H9 (cell line): ENCODE data around the gene RNASEL. TPM values are rescaled to one million over a fixed set of nuclear protein-coding genes. Genes with fewer than 3 reads are reported as not detected.

ENCODE experiments used
- DNase-seq: peaks from one replicate; pipeline ENCODE4 v3.0.0-alpha.2; 2017
- H2AFZ ChIP-seq: one replicate; pipeline ENCODE4 v1.6.1; 2013; ENCODE audit warnings: mild to moderate bottlenecking, low read length, control low read depth, moderate library complexity
- H2AK5ac ChIP-seq: 2 replicates; pipeline ENCODE4 v1.6.1; 2013; ENCODE audit warnings: low read length, control low read depth, mixed read lengths; ENCODE audit not compliant: insufficient read length
- H2BK120ac ChIP-seq: one replicate; pipeline ENCODE4 v1.6.1; 2013; ENCODE audit warnings: low read depth, mild to moderate bottlenecking, low read length, control low read depth, inconsistent platforms; ENCODE audit not compliant: poor library complexity, severe bottlenecking
- H2BK12ac ChIP-seq: 2 replicates; pipeline ENCODE4 v1.6.1; 2013; ENCODE audit warnings: low read length, control low read depth, mixed read lengths, low read depth; ENCODE audit not compliant: insufficient read length
- H2BK15ac ChIP-seq: 2 replicates; pipeline ENCODE4 v1.6.1; 2013; ENCODE audit warnings: low read depth, low read length, control low read depth
- H2BK20ac ChIP-seq: one replicate; pipeline ENCODE4 v1.6.1; 2013; ENCODE audit warnings: low read depth, mild to moderate bottlenecking, low read length, control low read depth, inconsistent platforms; ENCODE audit not compliant: poor library complexity, severe bottlenecking
- H2BK5ac ChIP-seq: 2 replicates; pipeline ENCODE4 v1.6.1; 2013; ENCODE audit warnings: low read length, control low read depth, mixed read lengths; ENCODE audit not compliant: insufficient read length
- H3K14ac ChIP-seq: 2 replicates; pipeline ENCODE4 v1.6.1; 2013; ENCODE audit warnings: low read length, control low read depth; ENCODE audit not compliant: insufficient read depth
- H3K18ac ChIP-seq: 2 replicates; pipeline ENCODE4 v1.6.1; 2013; ENCODE audit warnings: low read depth, mild to moderate bottlenecking, mixed read lengths, low read length, control low read depth; ENCODE audit not compliant: insufficient read length
- H3K23ac ChIP-seq: 2 replicates; pipeline ENCODE4 v1.6.1; 2013; ENCODE audit warnings: low read length, control low read depth, mixed read lengths, low read depth; ENCODE audit not compliant: insufficient read length
- H3K23me2 ChIP-seq: 2 replicates; pipeline ENCODE4 v1.6.1; 2013; ENCODE audit warnings: low read depth, mild to moderate bottlenecking, mixed read lengths, low read length, control low read depth; ENCODE audit not compliant: insufficient read length, poor library complexity, severe bottlenecking
- H3K27ac ChIP-seq: 2 replicates; pipeline ENCODE4 v1.5.1; 2013; ENCODE audit warnings: low read length, control low read depth, mixed read lengths, low read depth; ENCODE audit not compliant: insufficient read length
- H3K27me3 ChIP-seq: 2 replicates; pipeline ENCODE4 v1.6.1; 2013; ENCODE audit warnings: low read length, control low read depth, inconsistent platforms; ENCODE audit not compliant: insufficient read depth
- H3K4ac ChIP-seq: 2 replicates; pipeline ENCODE4 v1.6.1; 2013; ENCODE audit warnings: low read depth, mild to moderate bottlenecking, control low read depth, inconsistent platforms, low read length, moderate library complexity
- H3K4me1 ChIP-seq: 2 replicates; pipeline ENCODE4 v1.6.1; 2013; ENCODE audit warnings: low read length, control low read depth, inconsistent platforms; ENCODE audit not compliant: insufficient read depth
- H3K4me2 ChIP-seq: 2 replicates; pipeline ENCODE4 v1.6.1; 2013; ENCODE audit warnings: low read length, control low read depth, mixed read lengths; ENCODE audit not compliant: insufficient read length, insufficient read depth
- H3K56ac ChIP-seq: 2 replicates; pipeline ENCODE4 v1.6.1; 2013; ENCODE audit warnings: low read depth, mild to moderate bottlenecking, mixed read lengths, low read length, control low read depth; ENCODE audit not compliant: insufficient read length
- H3K79me1 ChIP-seq: 2 replicates; pipeline ENCODE4 v1.6.1; 2013; ENCODE audit warnings: low read depth, mild to moderate bottlenecking, moderate library complexity, low read length, control low read depth, inconsistent platforms; ENCODE audit not compliant: insufficient read depth, poor library complexity, severe bottlenecking
- H3K79me2 ChIP-seq: 2 replicates; pipeline ENCODE4 v1.6.1; 2013; ENCODE audit warnings: low read length, control low read depth, inconsistent platforms; ENCODE audit not compliant: insufficient read depth
- H3K9ac ChIP-seq: 2 replicates; pipeline ENCODE4 v1.6.1; 2013; ENCODE audit warnings: low read length, control low read depth, mixed read lengths; ENCODE audit not compliant: insufficient read length; ENCODE audit errors: extremely low read depth
- H3K9me3 ChIP-seq: one replicate; pipeline ENCODE4 v1.6.1; 2013; ENCODE audit warnings: low read depth, low read length, inconsistent platforms; ENCODE audit not compliant: control insufficient read depth
- H3T11ph ChIP-seq: one replicate; pipeline ENCODE4 v1.6.1; 2013; ENCODE audit warnings: mild to moderate bottlenecking, low read length, control low read depth, inconsistent platforms
- H4K20me1 ChIP-seq: one replicate; pipeline ENCODE4 v1.6.1; 2013; ENCODE audit not compliant: control insufficient read depth, insufficient read length, insufficient read depth
- H4K5ac ChIP-seq: 2 replicates; pipeline ENCODE4 v1.6.1; 2013; ENCODE audit warnings: low read depth, mild to moderate bottlenecking, mixed read lengths, low read length, control low read depth; ENCODE audit not compliant: insufficient read length
- H4K8ac ChIP-seq: replicated peaks from 2 replicates; pipeline ENCODE4 v1.6.1; 2013; ENCODE audit warnings: low read length, control low read depth, mixed read lengths, low read depth; ENCODE audit not compliant: insufficient read length
- H4K91ac ChIP-seq: 2 replicates; pipeline ENCODE4 v1.6.1; 2013; ENCODE audit warnings: low read depth, mild to moderate bottlenecking, moderate library complexity, mixed read lengths, low read length, control low read depth; ENCODE audit not compliant: insufficient read length
- H3K27ac Mint-ChIP-seq, 3 experiments: 2 replicates in 2 of 3; 3 replicates in 1 of 3; pipeline ENCODE4 v1.8.0; 2020 to 2021; ENCODE audit warnings: mixed read lengths in 3 of 3, mild to moderate bottlenecking in 1 of 3, moderate library complexity in 1 of 3
- H3K27me3 Mint-ChIP-seq: 2 replicates; pipeline ENCODE4 v1.8.0; 2021; ENCODE audit warnings: low read depth, mild to moderate bottlenecking, moderate library complexity, mixed read lengths
- H3K36me3 Mint-ChIP-seq, 3 experiments: 2 replicates in 2 of 3; 3 replicates in 1 of 3; pipeline ENCODE4 v1.8.0; 2020 to 2021; ENCODE audit warnings: low read depth in 3 of 3, mixed read lengths in 3 of 3; ENCODE audit not compliant: insufficient read depth in 1 of 3
- H3K4me1 Mint-ChIP-seq, 2 experiments: 2 replicates each; pipeline ENCODE4 v1.8.0; 2020; ENCODE audit warnings: mixed read lengths in 2 of 2
- H3K4me3 Mint-ChIP-seq, 2 experiments: 2 replicates in 1 of 2; 3 replicates in 1 of 2; pipeline ENCODE4 v1.8.0; 2020 to 2021; ENCODE audit warnings: mild to moderate bottlenecking in 2 of 2, mixed read lengths in 2 of 2, moderate library complexity in 1 of 2
- H3K9me3 Mint-ChIP-seq, 2 experiments: 2 replicates in 1 of 2; 3 replicates in 1 of 2; pipeline ENCODE4 v1.8.0; 2020; ENCODE audit warnings: mild to moderate bottlenecking in 2 of 2, mixed read lengths in 2 of 2, moderate library complexity in 1 of 2
- CTCF ChIP-seq: fragments of 200-600 bp; sonication (generic); conservative IDR thresholded peaks from 3 replicates; pipeline ENCODE4 v1.8.0; 2021; ENCODE audit warnings: antibody characterized with exemption, mild to moderate bottlenecking
- WGBS: extraction: QIAGEN DNeasy Blood & Tissue Kit; methylation state at CpG from one replicate; pipeline ENCODE4 v1.1.7; 2013; ENCODE audit warnings: missing lambda C conversion rate, low lambda C conversion rate, mixed read lengths; ENCODE audit not compliant: insufficient read length; ENCODE audit errors: extremely low coverage; 5-methylcytosine and 5-hydroxymethylcytosine counted together
- total RNA-seq: library from RNA; stranded (reverse); gene quantifications from 2 replicates; pipeline ENCODE4 v1.2.1, GENCODE V29; 2021

The RNASEL gene
- total RNA-seq, 1 experiment from 2014 or later = 0.63 TPM

GRCh38 chr1:182570611-182570970, 18.5 kb downstream of the RNASEL start:
- H3K27me3 Mint-ChIP-seq = no peaks in the 10 kb centered on the region
- Histone ChIP-seq H3K79me1 (no peaks in the 10 kb centered on the region), H3K56ac (no peak overlapping the region), H2AFZ (no peak overlapping the region), H2BK120ac (no peak overlapping the region), H3K18ac (no peak overlapping the region), H3K23me2 (no peaks in the 10 kb centered on the region), H4K8ac (no peak overlapping the region), H3K4ac (no peak overlapping the region), H3T11ph (no peak overlapping the region), H3K14ac (no peak overlapping the region), H3K27ac (no peak overlapping the region), H2BK12ac (no peak overlapping the region), H3K79me2 (no peaks in the 10 kb centered on the region), H3K23ac (no peak overlapping the region), H2BK15ac (no peak overlapping the region), H4K91ac (no peak overlapping the region), H3K27me3 (no peaks in the 10 kb centered on the region), H2BK20ac (no peak overlapping the region), H2BK5ac (no peak overlapping the region), H3K9me3 (no peaks in the 10 kb centered on the region), H3K4me1 (no peaks in the 10 kb centered on the region), H2AK5ac (no peak overlapping the region), H4K20me1 (no peaks in the 10 kb centered on the region), H4K5ac (no peak overlapping the region), H3K4me2 (no peak overlapping the region), H3K9ac (no peak overlapping the region)
- TF ChIP-seq CTCF = no peak
- H3K4me3 Mint-ChIP-seq = no peak overlapping the region
- WGBS = no CpG with 5 or more reads among the region's 2 CpGs
- H3K9me3 Mint-ChIP-seq = peaks cover 0 to 2% of the 10 kb centered on the region in 2 experiments; a peak in 2 of 5 replicates
- DNase-seq = no peak
- no peak overlapping the region for H3K27ac Mint-ChIP-seq
- H3K4me1 Mint-ChIP-seq = peaks cover 0 to 1% of the 10 kb centered on the region in 2 experiments; a peak in 2 of 4 replicates
- no peaks in the 10 kb centered on the region; a peak in 1 of 7 replicates for H3K36me3 Mint-ChIP-seq
